ENCODE measurements around the gene YIPF7.

The YIPF7 gene

DNA sequence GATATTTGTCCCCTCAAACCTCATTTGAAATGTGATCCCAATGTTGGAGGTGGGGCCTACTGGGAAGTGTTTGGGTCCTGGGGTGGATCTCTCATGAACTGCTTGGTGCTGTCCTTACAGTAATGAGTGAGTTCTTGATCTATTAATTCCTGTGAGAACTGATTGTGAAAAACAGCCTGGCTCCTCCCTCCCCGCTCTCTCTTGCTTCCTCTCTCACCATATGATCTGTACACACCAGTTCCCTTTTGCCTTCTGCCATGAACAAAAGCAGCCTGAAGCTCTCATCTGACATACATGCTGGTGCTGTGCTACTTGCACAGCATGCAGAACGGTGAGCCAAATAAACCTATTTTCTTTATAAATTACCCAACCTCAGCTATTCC, 11.2 kb upstream of the YIPF7 start:
- Histone ChIP-seq H3K9ac (ENCODE audit: low read length) (no peak overlapping the region), H3K4me1 (ENCODE audit: control insufficient read depth, insufficient read depth, low read length) (no peaks in the 10 kb centered on the region), H3K36me3 (ENCODE audit: control insufficient read depth, insufficient read depth, low read length) (no peaks in the 10 kb centered on the region), H3K27me3 (ENCODE audit: control insufficient read depth, insufficient read depth, low read length) (no peaks in the 10 kb centered on the region), H3K9me3 (ENCODE audit: control insufficient read depth, low read length) (no peaks in the 10 kb centered on the region), H3K4me3 (ENCODE audit: low read length) (no peak overlapping the region)

DNA sequence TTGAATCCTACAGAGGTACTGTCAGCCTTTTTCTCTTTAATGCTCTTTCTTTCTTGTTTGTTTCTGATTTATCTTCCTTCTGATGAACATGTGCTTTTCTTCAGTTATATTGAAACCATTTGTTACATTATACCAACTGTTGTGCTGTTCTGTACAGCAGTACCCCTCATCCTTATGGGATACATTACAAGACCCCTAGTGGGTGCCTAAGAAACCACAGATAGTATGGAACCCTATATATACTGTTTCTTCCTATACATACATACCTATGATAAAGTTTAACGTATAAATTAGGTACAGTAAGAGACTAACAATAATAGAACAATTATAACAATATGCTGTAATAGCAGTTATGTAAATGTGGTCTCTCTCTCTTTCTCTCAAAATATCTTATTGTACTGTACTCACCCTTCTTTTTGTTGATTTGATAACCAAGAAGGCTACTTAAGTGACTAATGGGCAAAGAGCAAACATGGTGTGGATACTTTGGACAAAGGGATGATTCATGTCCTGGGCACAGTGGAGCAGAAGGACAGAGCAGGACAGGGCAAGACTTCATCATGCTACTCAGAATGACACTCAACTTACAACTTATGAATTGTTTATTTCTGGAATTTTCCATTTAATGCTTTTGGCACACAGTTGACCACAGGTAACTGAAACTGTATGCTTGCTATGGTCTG, 10.7 kb upstream of the YIPF7 start:
- H3K27me3 ChIP-seq (ENCODE audit: control insufficient read depth, insufficient read depth, low read length): no peaks in the 10 kb centered on the region
- H3K4me3 ChIP-seq (ENCODE audit: low read length): no peak overlapping the region
- H3K9me3 ChIP-seq (ENCODE audit: control insufficient read depth, low read length): no peaks in the 10 kb centered on the region
- no peaks in the 10 kb centered on the region for H3K4me1 ChIP-seq (ENCODE audit: control insufficient read depth, insufficient read depth, low read length)
- H3K36me3 ChIP-seq (ENCODE audit: control insufficient read depth, insufficient read depth, low read length): no peaks in the 10 kb centered on the region
- H3K9ac ChIP-seq (ENCODE audit: low read length): no peak overlapping the region

DNA sequence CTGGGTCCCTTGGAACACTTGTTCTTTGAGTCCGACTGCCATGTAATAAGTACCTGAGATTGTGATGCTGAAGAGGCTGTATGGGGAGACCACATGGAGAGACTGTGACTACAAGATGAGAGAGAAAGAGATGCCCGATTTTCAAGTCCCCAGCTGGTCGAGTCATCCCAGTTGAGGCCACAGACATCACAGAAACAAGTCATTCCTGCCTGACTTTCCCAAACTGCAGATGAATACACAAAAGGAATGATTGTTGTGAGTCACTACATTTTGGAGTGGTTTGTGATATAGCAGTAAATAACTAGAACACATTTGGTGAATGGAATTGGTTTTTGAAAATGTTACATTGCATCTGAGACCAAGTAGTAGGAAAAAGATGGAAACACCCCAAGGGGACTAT, 9.0 kb upstream of the YIPF7 start:
- H3K27me3 ChIP-seq (ENCODE audit: control insufficient read depth, insufficient read depth, low read length): no peaks in the 10 kb centered on the region
- no peaks in the 10 kb centered on the region for H3K36me3 ChIP-seq (ENCODE audit: control insufficient read depth, insufficient read depth, low read length)
- no peaks in the 10 kb centered on the region for H3K4me1 ChIP-seq (ENCODE audit: control insufficient read depth, insufficient read depth, low read length)
- H3K9ac ChIP-seq (ENCODE audit: low read length): no peak overlapping the region
- no peak overlapping the region for H3K4me3 ChIP-seq (ENCODE audit: low read length)
- no peaks in the 10 kb centered on the region for H3K9me3 ChIP-seq (ENCODE audit: control insufficient read depth, low read length)

DNA sequence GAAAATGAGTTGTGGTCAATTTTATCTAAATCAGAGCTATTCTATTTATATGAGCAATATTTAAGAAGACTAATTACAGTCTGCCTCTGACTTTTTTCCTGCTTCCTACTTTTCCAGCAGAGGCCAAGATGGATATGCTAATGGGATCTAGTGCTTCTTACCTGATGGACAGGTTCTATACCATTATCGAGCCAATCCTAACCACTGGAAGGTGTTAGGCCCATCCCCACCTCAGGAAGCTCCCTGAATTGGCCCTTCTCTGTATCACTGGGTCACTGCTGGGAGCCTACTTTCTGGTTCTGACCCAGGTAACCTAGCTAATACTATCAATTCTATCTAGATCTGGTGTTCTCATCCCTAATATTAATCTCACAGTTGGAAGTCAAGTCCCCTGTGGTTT, 577 bp upstream of the YIPF7 start:
- H3K4me3 ChIP-seq (ENCODE audit: low read length): no peak overlapping the region
- H3K36me3 ChIP-seq (ENCODE audit: control insufficient read depth, insufficient read depth, low read length): no peaks in the 10 kb centered on the region
- H3K27me3 ChIP-seq (ENCODE audit: control insufficient read depth, insufficient read depth, low read length): no peaks in the 10 kb centered on the region
- H3K9me3 ChIP-seq (ENCODE audit: control insufficient read depth, low read length): no peaks in the 10 kb centered on the region
- no peak overlapping the region for H3K9ac ChIP-seq (ENCODE audit: low read length)
- no peaks in the 10 kb centered on the region for H3K4me1 ChIP-seq (ENCODE audit: control insufficient read depth, insufficient read depth, low read length)

DNA sequence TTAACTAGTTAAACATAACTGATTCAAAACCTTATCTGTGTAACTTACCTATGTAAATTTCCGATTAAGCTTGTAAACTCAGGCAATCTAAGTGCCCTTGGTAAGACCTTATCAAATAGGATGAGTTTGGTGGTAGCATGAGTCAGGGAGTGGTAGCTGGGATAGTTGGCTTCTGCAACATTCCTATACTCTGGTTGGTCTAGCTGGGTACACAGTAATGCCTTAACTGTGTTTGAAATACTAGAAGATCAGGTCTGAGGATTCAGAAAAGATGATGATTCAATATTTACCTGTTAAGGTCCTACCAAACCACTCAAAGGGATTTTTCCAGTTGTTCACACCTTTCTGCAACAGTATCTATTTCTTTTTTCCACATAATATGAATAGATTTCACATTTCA, 5.3 kb downstream of the YIPF7 start:
- no peak overlapping the region for H3K4me3 ChIP-seq (ENCODE audit: low read length)
- H3K4me1 ChIP-seq (ENCODE audit: control insufficient read depth, insufficient read depth, low read length): no peaks in the 10 kb centered on the region
- no peaks in the 10 kb centered on the region for H3K9me3 ChIP-seq (ENCODE audit: control insufficient read depth, low read length)
- no peaks in the 10 kb centered on the region for H3K27me3 ChIP-seq (ENCODE audit: control insufficient read depth, insufficient read depth, low read length)
- no peaks in the 10 kb centered on the region for H3K36me3 ChIP-seq (ENCODE audit: control insufficient read depth, insufficient read depth, low read length)
- H3K9ac ChIP-seq (ENCODE audit: low read length): no peak overlapping the region

DNA sequence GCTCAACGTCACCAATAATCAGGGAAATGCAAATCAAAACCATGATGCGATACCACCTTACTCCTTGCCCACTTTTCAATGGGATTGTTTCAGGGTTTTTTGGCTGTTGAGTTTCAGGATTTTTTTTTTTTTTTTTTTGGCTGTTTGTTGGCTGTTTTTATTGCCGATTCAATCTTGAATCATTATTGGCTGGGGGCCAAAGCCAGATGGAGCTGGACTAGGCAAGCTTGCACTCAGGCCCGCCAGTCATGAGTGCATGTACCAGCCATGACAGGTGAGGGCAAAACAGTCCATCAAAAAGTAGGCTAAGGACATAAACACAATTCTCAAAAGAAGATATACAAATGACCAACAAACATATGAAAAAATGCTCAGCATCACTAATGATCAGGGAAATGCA, 13.3 kb downstream of the YIPF7 start:
- Histone ChIP-seq H3K36me3 (ENCODE audit: control insufficient read depth, insufficient read depth, low read length) (no peaks in the 10 kb centered on the region), H3K4me1 (ENCODE audit: control insufficient read depth, insufficient read depth, low read length) (no peaks in the 10 kb centered on the region), H3K27me3 (ENCODE audit: control insufficient read depth, insufficient read depth, low read length) (no peaks in the 10 kb centered on the region), H3K9me3 (ENCODE audit: control insufficient read depth, low read length) (no peaks in the 10 kb centered on the region), H3K4me3 (ENCODE audit: low read length) (no peak overlapping the region), H3K9ac (ENCODE audit: low read length) (no peak overlapping the region)

DNA sequence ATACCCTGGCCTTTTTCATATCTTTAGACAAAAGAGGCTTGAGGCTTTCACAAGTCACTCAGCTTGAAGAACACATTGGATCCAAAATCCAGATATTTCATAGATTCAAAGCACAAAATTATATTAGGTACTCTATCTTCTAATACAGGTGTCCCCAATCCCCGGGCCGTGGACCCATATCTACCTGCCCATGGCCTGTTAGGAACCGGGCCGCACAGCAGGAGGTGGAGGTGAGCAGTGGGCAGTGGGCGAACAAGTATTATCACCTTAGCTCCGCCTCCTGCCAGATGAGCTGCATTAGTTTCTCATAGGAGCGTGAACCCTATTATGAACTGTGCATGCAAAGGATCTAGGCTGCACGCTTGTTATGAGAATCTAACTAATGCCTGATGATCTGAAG, 18.7 kb downstream of the YIPF7 start:
- Histone ChIP-seq H3K36me3 (ENCODE audit: control insufficient read depth, insufficient read depth, low read length) (no peaks in the 10 kb centered on the region), H3K4me3 (ENCODE audit: low read length) (no peak overlapping the region), H3K9me3 (ENCODE audit: control insufficient read depth, low read length) (no peaks in the 10 kb centered on the region), H3K27me3 (ENCODE audit: control insufficient read depth, insufficient read depth, low read length) (no peaks in the 10 kb centered on the region), H3K4me1 (ENCODE audit: control insufficient read depth, insufficient read depth, low read length) (no peaks in the 10 kb centered on the region), H3K9ac (ENCODE audit: low read length) (no peak overlapping the region)

DNA sequence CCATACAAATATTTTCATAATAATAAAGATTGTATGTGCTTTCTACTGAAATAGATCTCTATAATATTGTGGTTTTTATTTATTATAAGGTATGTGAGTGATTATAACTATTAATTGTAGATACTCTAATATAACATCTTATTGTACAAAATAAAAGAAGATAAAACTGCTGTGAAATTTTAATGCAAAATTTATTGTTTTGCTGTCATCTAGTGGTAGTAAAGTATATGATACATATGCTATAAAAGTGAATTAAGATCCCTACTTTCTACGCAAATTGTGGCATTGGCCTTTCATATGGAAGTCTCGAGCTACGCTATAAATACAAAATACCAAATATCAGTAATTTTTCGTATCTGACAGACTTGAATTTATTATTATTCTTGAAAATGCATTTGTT, 19.3 kb downstream of the YIPF7 start:
- Histone ChIP-seq H3K9me3 (ENCODE audit: control insufficient read depth, low read length) (no peaks in the 10 kb centered on the region), H3K4me3 (ENCODE audit: low read length) (no peak overlapping the region), H3K36me3 (ENCODE audit: control insufficient read depth, insufficient read depth, low read length) (no peaks in the 10 kb centered on the region), H3K4me1 (ENCODE audit: control insufficient read depth, insufficient read depth, low read length) (no peaks in the 10 kb centered on the region), H3K27me3 (ENCODE audit: control insufficient read depth, insufficient read depth, low read length) (no peaks in the 10 kb centered on the region), H3K9ac (ENCODE audit: low read length) (no peak overlapping the region)

DNA sequence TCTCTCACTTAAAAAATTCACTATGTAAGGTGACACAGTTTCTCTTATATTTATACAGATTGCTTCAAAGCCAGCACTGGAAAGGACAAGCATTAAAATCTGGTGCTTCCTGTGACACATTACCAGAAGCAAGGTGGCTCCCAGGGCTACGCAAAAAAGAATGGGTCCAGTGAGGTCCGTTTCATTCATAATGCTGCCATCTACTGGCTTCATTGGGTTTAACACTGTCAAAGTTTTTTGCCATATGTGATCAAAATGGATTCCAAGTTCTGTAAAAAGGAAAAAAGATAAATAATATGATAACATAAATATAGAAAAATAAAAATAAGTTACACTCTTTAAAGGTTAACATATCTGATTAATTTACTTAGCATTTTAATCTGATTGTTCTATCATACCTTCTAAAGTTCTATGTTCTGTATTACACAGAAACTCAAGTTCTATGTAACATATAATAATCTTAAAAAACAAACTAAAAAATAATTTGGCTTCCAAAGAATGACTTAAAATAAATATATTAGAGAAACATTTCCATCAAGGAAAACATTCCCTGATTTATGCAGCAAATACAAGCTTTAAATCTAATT, 22.1 kb downstream of the YIPF7 start:
- Histone ChIP-seq H3K4me3 (ENCODE audit: low read length) (no peak overlapping the region), H3K4me1 (ENCODE audit: control insufficient read depth, insufficient read depth, low read length) (no peaks in the 10 kb centered on the region), H3K36me3 (ENCODE audit: control insufficient read depth, insufficient read depth, low read length) (no peaks in the 10 kb centered on the region), H3K9me3 (ENCODE audit: control insufficient read depth, low read length) (no peaks in the 10 kb centered on the region), H3K9ac (ENCODE audit: low read length) (no peak overlapping the region), H3K27me3 (ENCODE audit: control insufficient read depth, insufficient read depth, low read length) (no peaks in the 10 kb centered on the region)

DNA sequence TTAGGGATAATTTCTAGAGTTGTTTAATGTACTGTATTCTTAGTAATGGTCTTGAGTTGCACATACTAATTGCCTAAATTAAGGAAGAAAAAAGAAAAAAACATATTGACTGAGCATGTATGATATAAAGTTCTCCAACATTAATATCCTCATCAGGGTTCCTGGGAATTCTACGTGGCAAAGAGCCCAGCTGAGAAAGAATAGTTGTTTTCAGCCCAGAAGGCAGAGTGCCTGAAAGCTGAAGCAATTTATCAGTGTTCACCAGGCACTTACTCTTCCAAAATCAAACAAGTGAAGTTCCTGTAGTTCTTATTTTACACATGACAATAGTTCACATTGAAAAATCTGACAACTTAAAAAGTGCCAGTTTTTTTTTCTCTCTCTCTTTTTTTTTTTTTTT, 27.7 kb downstream of the YIPF7 start:
- Histone ChIP-seq H3K27me3 (ENCODE audit: control insufficient read depth, insufficient read depth, low read length) (no peaks in the 10 kb centered on the region), H3K9me3 (ENCODE audit: control insufficient read depth, low read length) (no peaks in the 10 kb centered on the region), H3K4me1 (ENCODE audit: control insufficient read depth, insufficient read depth, low read length) (no peaks in the 10 kb centered on the region), H3K9ac (ENCODE audit: low read length) (no peak overlapping the region), H3K4me3 (ENCODE audit: low read length) (no peak overlapping the region), H3K36me3 (ENCODE audit: control insufficient read depth, insufficient read depth, low read length) (no peaks in the 10 kb centered on the region)

DNA sequence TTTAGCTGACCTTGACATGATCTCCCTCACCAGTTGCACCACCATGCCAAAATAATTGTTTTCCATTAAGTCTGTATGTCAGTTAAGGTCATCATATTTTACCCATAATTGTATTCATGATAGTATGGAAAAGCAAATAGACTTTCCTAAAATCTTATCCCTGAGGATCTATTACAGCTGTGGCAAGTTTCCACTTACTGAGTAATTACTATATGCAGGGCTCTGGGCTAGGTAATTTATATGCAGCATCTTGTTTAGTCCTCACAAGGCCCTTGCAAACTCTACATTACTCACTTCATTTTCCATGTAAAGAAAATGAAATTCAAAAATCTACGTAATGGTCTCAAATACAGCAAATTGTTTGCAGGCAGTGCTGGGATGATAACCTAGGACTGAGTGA, 34.8 kb downstream of the YIPF7 start:
- H3K9me3 ChIP-seq (ENCODE audit: control insufficient read depth, low read length): no peaks in the 10 kb centered on the region
- H3K27me3 ChIP-seq (ENCODE audit: control insufficient read depth, insufficient read depth, low read length): no peaks in the 10 kb centered on the region
- no peaks in the 10 kb centered on the region for H3K4me1 ChIP-seq (ENCODE audit: control insufficient read depth, insufficient read depth, low read length)
- no peak overlapping the region for H3K9ac ChIP-seq (ENCODE audit: low read length)
- no peak overlapping the region for H3K4me3 ChIP-seq (ENCODE audit: low read length)
- no peaks in the 10 kb centered on the region for H3K36me3 ChIP-seq (ENCODE audit: control insufficient read depth, insufficient read depth, low read length)

DNA sequence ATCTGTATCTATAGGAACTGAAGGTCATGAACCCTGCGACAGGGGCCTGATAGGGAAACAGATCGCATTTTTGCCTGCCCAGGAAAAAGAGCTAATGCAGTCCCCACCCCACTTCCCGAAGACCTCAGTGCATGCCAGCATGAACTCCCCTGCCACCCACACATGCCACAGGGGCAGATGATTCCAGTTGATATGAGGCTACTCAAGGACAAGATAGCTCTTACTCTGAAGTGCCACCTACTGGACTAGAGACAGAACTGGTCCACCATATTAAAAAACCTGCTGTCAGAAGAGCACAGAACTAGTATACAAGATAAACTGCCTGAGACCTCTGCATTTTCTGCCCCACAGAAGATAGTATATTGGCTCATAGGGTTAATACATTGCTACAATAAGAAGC, 68.0 kb downstream of the YIPF7 start:
- H3K4me1 ChIP-seq (ENCODE audit: control insufficient read depth, insufficient read depth, low read length): no peaks in the 10 kb centered on the region
- no peaks in the 10 kb centered on the region for H3K36me3 ChIP-seq (ENCODE audit: control insufficient read depth, insufficient read depth, low read length)
- no peaks in the 10 kb centered on the region for H3K27me3 ChIP-seq (ENCODE audit: control insufficient read depth, insufficient read depth, low read length)
- no peaks in the 10 kb centered on the region for H3K9me3 ChIP-seq (ENCODE audit: control insufficient read depth, low read length)
- no peak overlapping the region for H3K4me3 ChIP-seq (ENCODE audit: low read length)
- no peak overlapping the region for H3K9ac ChIP-seq (ENCODE audit: low read length)

DNA sequence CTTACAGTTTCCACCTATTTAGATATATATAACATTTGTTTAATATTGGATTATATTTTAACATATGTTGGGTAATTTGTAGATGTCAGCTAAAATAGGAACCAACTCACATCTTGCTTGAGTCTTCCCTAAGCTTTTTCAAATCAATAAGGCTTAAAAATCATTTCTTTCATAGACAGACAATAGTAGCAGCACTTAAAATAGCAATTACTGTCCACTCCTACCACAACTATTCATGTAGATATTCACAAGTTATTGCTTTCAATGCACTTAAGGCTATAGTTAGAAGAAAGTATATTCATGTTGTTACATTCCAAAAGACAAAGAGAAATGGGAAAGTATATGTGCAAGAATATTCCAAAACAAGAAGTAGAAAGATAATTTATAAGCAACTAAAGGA, 71.2 kb downstream of the YIPF7 start:
- Histone ChIP-seq H3K4me1 (ENCODE audit: control insufficient read depth, insufficient read depth, low read length) (no peaks in the 10 kb centered on the region), H3K9me3 (ENCODE audit: control insufficient read depth, low read length) (no peaks in the 10 kb centered on the region), H3K4me3 (ENCODE audit: low read length) (no peak overlapping the region), H3K36me3 (ENCODE audit: control insufficient read depth, insufficient read depth, low read length) (no peaks in the 10 kb centered on the region), H3K27me3 (ENCODE audit: control insufficient read depth, insufficient read depth, low read length) (no peaks in the 10 kb centered on the region), H3K9ac (ENCODE audit: low read length) (no peak overlapping the region)

Measured in mucosa of stomach (tissue), 1 donor.